ENCODE results near the gene PRKCD.

DNA sequence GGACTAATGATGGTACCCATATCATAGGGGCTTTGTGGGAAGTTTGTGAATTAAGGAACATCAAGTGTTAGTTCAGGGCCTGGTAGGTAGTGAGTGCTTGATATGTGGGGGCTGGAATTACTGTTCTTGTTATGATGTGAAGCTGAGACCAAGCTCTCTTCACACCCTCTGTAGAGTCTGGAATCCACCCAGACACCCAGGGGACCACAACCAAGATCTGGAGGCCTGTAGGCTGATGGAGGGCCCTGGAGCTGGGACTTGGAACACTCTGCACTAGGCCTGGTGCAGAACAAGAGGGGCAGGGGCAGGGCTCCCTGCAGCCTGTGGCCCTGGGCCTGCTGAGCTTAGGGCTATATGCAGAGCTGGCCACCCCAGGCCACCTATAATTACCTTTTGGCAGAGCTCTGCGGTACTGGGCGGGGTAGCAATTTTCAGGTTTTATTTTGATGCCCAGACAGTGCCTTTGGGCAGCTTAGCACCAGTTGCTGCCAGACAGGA lies 13.1 kb upstream of the PRKCD start:
- TF ChIP-seq, protein P1, sequence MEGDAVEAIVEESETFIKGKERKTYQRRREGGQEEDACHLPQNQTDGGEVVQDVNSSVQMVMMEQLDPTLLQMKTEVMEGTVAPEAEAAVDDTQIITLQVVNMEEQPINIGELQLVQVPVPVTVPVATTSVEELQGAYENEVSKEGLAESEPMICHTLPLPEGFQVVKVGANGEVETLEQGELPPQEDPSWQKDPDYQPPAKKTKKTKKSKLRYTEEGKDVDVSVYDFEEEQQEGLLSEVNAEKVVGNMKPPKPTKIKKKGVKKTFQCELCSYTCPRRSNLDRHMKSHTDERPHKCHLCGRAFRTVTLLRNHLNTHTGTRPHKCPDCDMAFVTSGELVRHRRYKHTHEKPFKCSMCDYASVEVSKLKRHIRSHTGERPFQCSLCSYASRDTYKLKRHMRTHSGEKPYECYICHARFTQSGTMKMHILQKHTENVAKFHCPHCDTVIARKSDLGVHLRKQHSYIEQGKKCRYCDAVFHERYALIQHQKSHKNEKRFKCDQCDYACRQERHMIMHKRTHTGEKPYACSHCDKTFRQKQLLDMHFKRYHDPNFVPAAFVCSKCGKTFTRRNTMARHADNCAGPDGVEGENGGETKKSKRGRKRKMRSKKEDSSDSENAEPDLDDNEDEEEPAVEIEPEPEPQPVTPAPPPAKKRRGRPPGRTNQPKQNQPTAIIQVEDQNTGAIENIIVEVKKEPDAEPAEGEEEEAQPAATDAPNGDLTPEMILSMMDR (conservative IDR thresholded peaks at IDR 0.05; ENCODE audit: low read length) = no peak
- TF ChIP-seq EZH2phosphoT487 (IDR thresholded peaks at IDR 0.05; ENCODE audit: borderline replicate concordance, low read depth, low read length) = no peak
